Mesenchymal stem cell (in vitro differentiated cells and primary cell): ENCODE results near the gene UCP2.

Source experiments
- DNase-seq: peaks from one replicate; pipeline ENCODE4 v3.0.0-alpha.2; 2013
- H2AFZ ChIP-seq: one replicate; pipeline ENCODE4 v1.6.1; 2013; ENCODE audit warnings: low read depth, mild to moderate bottlenecking, control low read depth, inconsistent platforms, low read length, moderate library complexity
- H2AK5ac ChIP-seq: 2 replicates; pipeline ENCODE4 v1.6.1; 2013; ENCODE audit warnings: low read length, moderate library complexity, mild to moderate bottlenecking, inconsistent platforms; ENCODE audit not compliant: severe bottlenecking
- H2BK120ac ChIP-seq: one replicate; pipeline ENCODE4 v1.6.1; 2013; ENCODE audit warnings: low read depth, mild to moderate bottlenecking, inconsistent platforms, low read length, moderate library complexity
- H2BK12ac ChIP-seq, 2 experiments: one replicate each; pipeline ENCODE4 v1.6.1; 2013; ENCODE audit warnings: inconsistent platforms in 2 of 2, low read length in 2 of 2, mild to moderate bottlenecking in 2 of 2, moderate library complexity in 2 of 2, control low read depth in 1 of 2
- H2BK15ac ChIP-seq: one replicate; pipeline ENCODE4 v1.6.1; 2013; ENCODE audit warnings: mild to moderate bottlenecking, low read depth, inconsistent platforms; ENCODE audit not compliant: poor library complexity, severe bottlenecking
- H2BK5ac ChIP-seq: 2 replicates; pipeline ENCODE4 v1.6.1; 2013; ENCODE audit warnings: low read depth, mild to moderate bottlenecking, low read length, control low read depth, inconsistent platforms; ENCODE audit not compliant: poor library complexity, severe bottlenecking
- H3K14ac ChIP-seq, 2 experiments: one replicate each; pipeline ENCODE4 v1.6.1; 2013; ENCODE audit warnings: inconsistent platforms in 2 of 2, low read length in 2 of 2, control low read depth in 1 of 2, mild to moderate bottlenecking in 1 of 2, moderate library complexity in 1 of 2
- H3K18ac ChIP-seq, 2 experiments: one replicate each; pipeline ENCODE4 v1.6.1; 2013; ENCODE audit warnings: inconsistent platforms in 2 of 2, low read length in 2 of 2, control low read depth in 1 of 2, low read depth in 1 of 2, mild to moderate bottlenecking in 1 of 2
- H3K23ac ChIP-seq, 2 experiments: one replicate each; pipeline ENCODE4 v1.6.1; 2013; ENCODE audit warnings: inconsistent platforms in 2 of 2, low read length in 2 of 2, mild to moderate bottlenecking in 2 of 2, moderate library complexity in 2 of 2, control low read depth in 1 of 2
- H3K27ac ChIP-seq: 2 replicates; pipeline ENCODE4 v1.5.1; 2013; ENCODE audit warnings: mild to moderate bottlenecking, moderate library complexity, low read length, control low read depth, inconsistent platforms; ENCODE audit not compliant: poor library complexity, severe bottlenecking
- H3K27me3 ChIP-seq, 2 experiments: 2 replicates each; pipeline versions ENCODE4 v1.6.1 to v1.7.0; 2013; ENCODE audit warnings: low read length in 2 of 2, mild to moderate bottlenecking in 2 of 2, moderate library complexity in 2 of 2, control low read depth in 1 of 2, inconsistent platforms in 1 of 2; ENCODE audit not compliant: control insufficient read depth in 1 of 2, insufficient read depth in 1 of 2
- H3K36me3 ChIP-seq, 2 experiments: 2 replicates each; pipeline versions ENCODE4 v1.6.1 to v1.7.0; 2013; ENCODE audit warnings: low read length in 2 of 2, control low read depth in 1 of 2, inconsistent platforms in 1 of 2, low read depth in 1 of 2, mild to moderate bottlenecking in 1 of 2; ENCODE audit not compliant: insufficient read depth in 2 of 2, control insufficient read depth in 1 of 2
- H3K4ac ChIP-seq, 2 experiments: one replicate each; pipeline ENCODE4 v1.6.1; 2013; ENCODE audit warnings: inconsistent platforms in 2 of 2, low read length in 2 of 2, mild to moderate bottlenecking in 2 of 2, moderate library complexity in 2 of 2, control low read depth in 1 of 2, low read depth in 1 of 2
- H3K4me1 ChIP-seq: 2 replicates; pipeline ENCODE4 v1.6.1; 2013; ENCODE audit warnings: low read depth, low read length, control low read depth; ENCODE audit not compliant: control insufficient read depth, insufficient read depth
- H3K4me2 ChIP-seq: 2 replicates; pipeline ENCODE4 v1.6.1; 2013; ENCODE audit warnings: low read length, mild to moderate bottlenecking, inconsistent platforms; ENCODE audit not compliant: poor library complexity, severe bottlenecking
- H3K4me3 ChIP-seq, 2 experiments: 2 replicates each; pipeline versions ENCODE4 v1.5.1 to v1.7.0; 2013; ENCODE audit warnings: low read length in 2 of 2, mild to moderate bottlenecking in 2 of 2, control low read depth in 1 of 2, low read depth in 1 of 2; ENCODE audit not compliant: insufficient read depth in 1 of 2
- H3K79me1 ChIP-seq: replicated peaks from 2 replicates; pipeline ENCODE4 v1.6.1; 2013; ENCODE audit warnings: mild to moderate bottlenecking, control low read depth, low read length, inconsistent platforms; ENCODE audit not compliant: poor library complexity, severe bottlenecking
- H3K9ac ChIP-seq: 2 replicates; pipeline ENCODE4 v1.7.0; 2013; ENCODE audit warnings: mild to moderate bottlenecking, low read length, moderate library complexity
- H3K9me3 ChIP-seq: 2 replicates; pipeline ENCODE4 v1.7.0; 2013; ENCODE audit warnings: mild to moderate bottlenecking, low read length; ENCODE audit not compliant: control insufficient read depth
- H4K8ac ChIP-seq: one replicate; pipeline ENCODE4 v1.6.1; 2013; ENCODE audit warnings: inconsistent platforms, mild to moderate bottlenecking, low read length, moderate library complexity
- H4K91ac ChIP-seq: one replicate; pipeline ENCODE4 v1.6.1; 2013; ENCODE audit warnings: mild to moderate bottlenecking, low read length, inconsistent platforms
- WGBS: methylation state at CpG from one replicate; pipeline ENCODE4 v1.1.7; 2013; ENCODE audit warnings: mixed read lengths; 5-methylcytosine and 5-hydroxymethylcytosine counted together

UCP2 gene

DNA sequence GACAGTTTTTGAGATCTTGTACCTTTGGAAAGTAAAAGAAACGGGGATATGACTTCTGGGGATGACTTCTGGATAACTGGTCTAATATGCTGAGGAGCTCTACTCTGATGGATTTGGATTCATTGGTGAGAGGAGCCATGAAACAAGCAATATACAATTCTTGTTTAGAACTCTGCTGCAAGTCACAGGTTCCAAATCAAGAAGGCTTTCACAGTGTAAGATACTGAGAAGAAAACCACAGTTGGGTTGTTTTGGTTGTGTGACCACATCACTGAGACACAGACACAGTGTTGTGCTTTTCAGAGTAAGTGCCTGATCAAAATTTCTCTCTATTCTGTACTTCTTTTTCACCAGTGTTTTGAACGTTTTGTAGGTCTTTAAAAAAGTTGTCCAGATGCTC lies 13.1 kb upstream of the UCP2 start:
- H3K27ac ChIP-seq, result no peak overlapping the region
- no peak overlapping the region for H3K4me3 ChIP-seq
- no peaks in the 10 kb centered on the region for H3K36me3 ChIP-seq
- no peak overlapping the region for H2AK5ac ChIP-seq
- no peak overlapping the region for H3K18ac ChIP-seq
- H3K4me1 ChIP-seq, result peaks cover 2% of the 10 kb centered on the region
- no peak overlapping the region for H4K8ac ChIP-seq
- H3K23ac ChIP-seq, result no peak overlapping the region
- no peak overlapping the region for H2AFZ ChIP-seq
- H3K79me1 ChIP-seq, result no peaks in the 10 kb centered on the region
- H3K4ac ChIP-seq, result no peak overlapping the region
- H2BK12ac ChIP-seq, result no peak overlapping the region
- H2BK15ac ChIP-seq, result no peak overlapping the region
- WGBS, result 83% methylated on average over 2 of the region's 2 CpGs
- H3K27me3 ChIP-seq, result peaks cover 0 to 4% of the 10 kb centered on the region in 2 experiments
- H3K9me3 ChIP-seq, result no peaks in the 10 kb centered on the region
- no peak overlapping the region for H2BK5ac ChIP-seq
- H3K4me2 ChIP-seq, result no peak overlapping the region
- H3K14ac ChIP-seq, result no peak overlapping the region
- no peak overlapping the region for H2BK120ac ChIP-seq
- no peak for DNase-seq
- no peak overlapping the region for H3K9ac ChIP-seq
- no peak overlapping the region for H4K91ac ChIP-seq

DNA sequence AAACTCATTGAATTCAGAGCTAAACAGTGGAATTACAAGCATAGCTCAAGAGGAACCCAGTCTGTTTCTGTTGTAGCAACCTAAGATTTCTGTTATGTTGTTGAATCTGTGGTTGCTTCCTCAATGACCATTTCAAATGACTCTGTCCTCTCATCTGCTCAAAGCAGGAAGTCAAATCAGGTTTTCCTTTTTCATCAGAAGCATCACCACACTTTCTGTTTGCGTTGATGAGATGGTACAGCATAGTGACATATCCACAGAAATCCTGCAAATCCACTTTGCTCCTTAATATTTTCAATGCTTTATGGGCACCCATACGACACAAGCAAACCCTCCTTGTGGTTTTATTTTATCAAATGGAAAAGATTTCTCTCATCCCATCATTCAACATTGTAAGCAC lies 12.6 kb upstream of the UCP2 start:
- no peak overlapping the region for H3K4me2 ChIP-seq
- H3K4ac ChIP-seq, result no peak overlapping the region
- no peaks in the 10 kb centered on the region for H3K79me1 ChIP-seq
- no peaks in the 10 kb centered on the region for H3K36me3 ChIP-seq
- no peak overlapping the region for H2AFZ ChIP-seq
- no peak overlapping the region for H2AK5ac ChIP-seq
- H2BK5ac ChIP-seq, result no peak overlapping the region
- no peak overlapping the region for H2BK12ac ChIP-seq
- peak; percentile 80 for DNase-seq
- H4K8ac ChIP-seq, result no peak overlapping the region
- H3K23ac ChIP-seq, result no peak overlapping the region
- no peak overlapping the region for H3K27ac ChIP-seq
- H4K91ac ChIP-seq, result no peak overlapping the region
- H3K18ac ChIP-seq, result no peak overlapping the region
- WGBS, result 79% methylated on average over 1 of the region's 2 CpGs
- H3K9me3 ChIP-seq, result no peaks in the 10 kb centered on the region
- no peak overlapping the region for H3K9ac ChIP-seq
- no peak overlapping the region for H3K4me3 ChIP-seq
- peaks cover 2% of the 10 kb centered on the region for H3K4me1 ChIP-seq
- H2BK15ac ChIP-seq, result no peak overlapping the region
- H2BK120ac ChIP-seq, result no peak overlapping the region
- H3K14ac ChIP-seq, result no peak overlapping the region
- H3K27me3 ChIP-seq, result peaks cover 0 to 4% of the 10 kb centered on the region in 2 experiments

DNA sequence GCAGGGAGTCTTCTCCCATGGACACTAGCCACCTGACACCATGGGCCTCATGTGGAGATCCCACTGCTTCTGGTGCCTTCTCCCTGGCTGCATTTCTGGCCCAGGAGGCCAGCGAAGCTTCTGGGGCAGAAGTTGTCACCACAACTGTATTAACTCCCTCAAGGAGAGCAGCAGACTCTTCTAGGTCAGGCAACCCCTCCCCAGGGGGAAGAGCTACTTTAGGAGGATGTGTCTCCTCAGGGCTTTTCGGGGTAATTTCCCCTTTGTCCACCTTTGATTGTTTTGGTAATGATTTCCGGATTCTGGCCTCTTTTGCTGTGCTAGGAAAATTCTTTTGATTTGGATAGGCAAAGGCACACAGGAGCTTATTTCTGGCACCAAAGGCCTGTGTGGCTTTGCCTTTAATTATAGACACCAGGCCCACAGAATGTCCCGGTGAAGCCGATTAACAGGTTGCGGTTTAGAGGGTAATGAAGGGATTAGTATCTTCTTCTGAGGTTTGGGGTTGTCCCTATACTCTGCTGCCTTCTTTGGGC lies 8.9 kb upstream of the UCP2 start:
- no peak for DNase-seq
- Histone ChIP-seq H3K23ac (no peak overlapping the region), H2AK5ac (no peak overlapping the region), H3K14ac (no peak overlapping the region), H3K36me3 (no peaks in the 10 kb centered on the region), H2AFZ (no peak overlapping the region), H3K18ac (no peak overlapping the region), H3K27ac (no peak overlapping the region), H2BK12ac (no peak overlapping the region), H3K4me3 (no peak overlapping the region), H2BK5ac (no peak overlapping the region), H2BK15ac (no peak overlapping the region), H3K27me3 (peaks cover 0 to 4% of the 10 kb centered on the region in 2 experiments), H3K4me1 (no peaks in the 10 kb centered on the region), H3K4me2 (no peak overlapping the region), H3K79me1 (no peaks in the 10 kb centered on the region), H3K4ac (no peak overlapping the region), H2BK120ac (no peak overlapping the region), H4K8ac (peak overlapping the region; percentile 42), H3K9ac (no peak overlapping the region), H4K91ac (no peak overlapping the region), H3K9me3 (no peaks in the 10 kb centered on the region)
- 89% methylated on average over 5 of the region's 6 CpGs for WGBS

DNA sequence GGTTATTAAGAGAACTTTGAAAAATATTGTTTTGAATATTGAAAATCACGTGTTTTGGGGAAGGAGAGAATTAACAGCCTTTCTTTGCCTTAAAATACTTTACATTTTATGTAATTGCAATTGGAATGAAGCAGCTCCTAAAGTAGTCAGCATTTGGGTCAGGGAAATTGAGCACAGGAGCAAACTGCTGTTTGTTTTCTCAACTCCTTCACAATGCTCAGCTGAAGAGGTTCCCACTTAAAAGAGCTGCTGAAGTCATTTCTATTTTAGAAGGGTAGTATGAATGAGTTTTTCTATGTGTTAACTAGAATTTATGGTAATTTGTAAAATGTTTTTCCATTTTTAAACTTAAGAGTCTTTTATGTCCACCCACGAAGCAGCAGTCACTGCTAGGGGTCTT lies 8.1 kb upstream of the UCP2 start:
- no peak overlapping the region for H3K23ac ChIP-seq
- no peaks in the 10 kb centered on the region for H3K36me3 ChIP-seq
- no peak overlapping the region for H3K4me3 ChIP-seq
- no peak overlapping the region for H3K27ac ChIP-seq
- H2AK5ac ChIP-seq, result no peak overlapping the region
- no peak for DNase-seq
- H3K9me3 ChIP-seq, result no peaks in the 10 kb centered on the region
- H3K4me2 ChIP-seq, result no peak overlapping the region
- no peak overlapping the region for H4K8ac ChIP-seq
- H4K91ac ChIP-seq, result no peak overlapping the region
- 63% methylated on average over 1 of the region's 2 CpGs for WGBS
- H2AFZ ChIP-seq, result no peak overlapping the region
- H3K14ac ChIP-seq, result no peak overlapping the region
- H3K27me3 ChIP-seq, result peaks cover 0 to 4% of the 10 kb centered on the region in 2 experiments
- H2BK12ac ChIP-seq, result no peak overlapping the region
- H2BK120ac ChIP-seq, result no peak overlapping the region
- H2BK15ac ChIP-seq, result no peak overlapping the region
- H3K79me1 ChIP-seq, result no peaks in the 10 kb centered on the region
- no peak overlapping the region for H3K9ac ChIP-seq
- H3K4ac ChIP-seq, result no peak overlapping the region
- no peak overlapping the region for H3K18ac ChIP-seq
- no peak overlapping the region for H2BK5ac ChIP-seq
- no peaks in the 10 kb centered on the region for H3K4me1 ChIP-seq
